ENCODE measurements around the gene KRT33B. TPM values are rescaled to one million over a fixed set of nuclear protein-coding genes. Genes with fewer than 3 reads are reported as not detected.

KRT33B gene
- total RNA-seq, 1 donor from 2014 or later: not detected

- H3K9me3 ChIP-seq: peaks cover 0 to 4% of the 10 kb centered on the region in 2 donors
- no peaks in the 10 kb centered on the region for H3K36me3 ChIP-seq
These were observed 53.7 kb downstream of the KRT33B start for GRCh38 chr17:41315814-41316445.

DNA sequence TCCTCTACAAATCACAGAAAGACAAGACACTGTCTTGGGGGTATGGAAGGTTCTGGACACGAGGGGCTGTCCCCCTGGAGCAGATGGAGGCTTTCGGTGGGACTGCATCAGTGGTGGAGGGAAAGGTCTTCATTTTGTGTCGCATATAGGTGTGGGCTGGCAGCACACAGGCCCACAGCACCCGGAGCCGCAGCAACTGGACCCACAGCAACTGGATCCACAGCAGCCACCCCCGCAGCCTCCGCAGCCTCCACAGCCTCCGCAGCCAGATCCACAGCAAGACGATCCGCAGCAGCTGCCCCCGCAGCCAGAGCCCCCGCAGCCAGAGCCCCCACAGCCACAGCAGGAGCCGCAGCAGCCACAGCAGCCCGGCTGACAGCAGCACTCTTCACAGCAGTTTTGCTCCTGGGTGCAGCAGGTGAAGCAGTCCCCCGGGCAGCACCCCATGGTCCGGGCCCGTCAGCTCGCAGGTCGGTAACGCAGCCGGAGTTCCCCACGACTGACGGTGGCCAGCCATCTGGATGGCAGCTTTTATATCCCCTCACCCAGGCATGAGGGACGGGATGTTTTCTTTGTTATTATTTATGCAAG lies 54.3 kb downstream of the KRT33B start, which contains the start of gene KRTAP17-1:
Gene KRTAP17-1, minus strand, starts transcription at position 507 of the 591 bp plus-strand sequence. Its CDS starts 60 bp downstream, at position 447.
- no peak within 1 kb of the TSS for H3K27ac ChIP-seq

More at GRCh38 chr17:41315814-41316445, 53.7 kb downstream of the KRT33B start:
- Histone ChIP-seq H3K4me1 (no peaks in the 10 kb centered on the region), H3K4me3 (no peak overlapping the region), H3K27me3 (no peaks in the 10 kb centered on the region), H3K27ac (no peak overlapping the region)
- no peak for TF ChIP-seq CTCF (IDR thresholded peaks at IDR 0.05)
- no peak for DNase-seq (ENCODE audit: low spot score in 2 of 2)
- intact Hi-C loops (cut with DNase I): loop anchor here (10.0 kb wide), 1 partner anchor 309 kb away; the partner anchor contains the start of gene KRT17

More for the DNA sequence above, 54.3 kb downstream of the KRT33B start, which contains the start of gene KRTAP17-1:
- intact Hi-C loops (cut with DNase I): loop anchor here (10.0 kb wide), 1 partner anchor 310 kb away; the partner anchor contains the start of gene KRT17
- no peaks in the 10 kb centered on the region for H3K36me3 ChIP-seq
- no peaks in the 10 kb centered on the region for H3K27me3 ChIP-seq
- TF ChIP-seq CTCF (IDR thresholded peaks at IDR 0.05): no peak
- no peaks in the 10 kb centered on the region for H3K4me1 ChIP-seq
- H3K4me3 ChIP-seq: no peak within 1 kb of the TSS
- H3K9me3 ChIP-seq: peaks cover 0 to 4% of the 10 kb centered on the region in 2 donors
- DNase-seq (ENCODE audit: low spot score in 2 of 2): no peak

Other genes starting within 250 kb of the KRT33B start
- not detected for gene KRTAP4-12, start 245.6 kb downstream of the KRT33B start, total RNA-seq
- not detected for gene KRTAP4-6, start 229.3 kb downstream of the KRT33B start, total RNA-seq
- not detected for gene KRTAP4-5, start 220.0 kb downstream of the KRT33B start, total RNA-seq
- gene KRTAP4-4, start 209.1 kb downstream of the KRT33B start, total RNA-seq: not detected
- gene KRTAP4-3, start 201.6 kb downstream of the KRT33B start, total RNA-seq: not detected
- not detected for gene KRTAP4-2, start 191.6 kb downstream of the KRT33B start, total RNA-seq
- not detected for gene KRTAP4-1, start 184.9 kb downstream of the KRT33B start, total RNA-seq
- gene KRTAP9-1, start 179.9 kb downstream of the KRT33B start, total RNA-seq: not detected
- gene KRTAP9-2, start 143.2 kb downstream of the KRT33B start, total RNA-seq: not detected
- gene KRTAP9-3, start 137.4 kb downstream of the KRT33B start, total RNA-seq: not detected
- not detected for gene KRTAP9-8, start 131.8 kb downstream of the KRT33B start, total RNA-seq
- gene KRTAP9-4, start 120.1 kb downstream of the KRT33B start, total RNA-seq: not detected
- not detected for gene KRTAP9-9, start 114.4 kb downstream of the KRT33B start, total RNA-seq
- gene KRTAP9-6, start 104.4 kb downstream of the KRT33B start, total RNA-seq: not detected
- gene KRTAP9-7, start 94.1 kb downstream of the KRT33B start, total RNA-seq: not detected
- not detected for gene KRTAP29-1, start 67.0 kb downstream of the KRT33B start, total RNA-seq
- not detected for gene KRTAP16-1, start 60.5 kb downstream of the KRT33B start, total RNA-seq
- not detected for gene KRTAP17-1, start 54.1 kb downstream of the KRT33B start, total RNA-seq
- not detected for gene KRT33A, start 19.0 kb downstream of the KRT33B start, total RNA-seq
- not detected for gene KRT34, start 12.5 kb upstream of the KRT33B start, total RNA-seq
- not detected for gene KRT31, start 27.8 kb upstream of the KRT33B start, total RNA-seq
- gene KRT37, start 54.8 kb upstream of the KRT33B start, total RNA-seq: not detected
- not detected for gene KRT38, start 71.2 kb upstream of the KRT33B start, total RNA-seq
- gene KRT32, start 97.6 kb upstream of the KRT33B start, total RNA-seq: not detected
- gene KRT35, start 111.3 kb upstream of the KRT33B start, total RNA-seq: not detected
- gene KRT36, start 120.1 kb upstream of the KRT33B start, total RNA-seq: not detected
- 1.9 TPM for gene KRT13, start 135.8 kb upstream of the KRT33B start, total RNA-seq
- 0.32 TPM for gene KRT15, start 149.1 kb upstream of the KRT33B start, total RNA-seq
- gene KRT19, start 158.5 kb upstream of the KRT33B start, total RNA-seq: 1.4 TPM
- not detected for gene KRT9, start 202.2 kb upstream of the KRT33B start, total RNA-seq
- gene KRT14, start 217.1 kb upstream of the KRT33B start, total RNA-seq: 10.3 TPM
- 31.9 TPM for gene KRT16, start 243.0 kb upstream of the KRT33B start, total RNA-seq

Measured in ascending aorta (tissue), 2 donors.